NOMO-1 treated with DMSO at 0.1 percent for 48 hours (cell line): ENCODE measurements around the gene NCAM1.
A peak's percentile ranks its signal among the peaks of the same experiment; 100 is the strongest.

Experiments
- DNase-seq: peaks from one replicate; lab custom pipeline; 2025; ENCODE audit not compliant: unreplicated experiment; lab: John Stamatoyannopoulos, UW

NCAM1 gene

GRCh38 chr11:113197446-113197845 lies 236.2 kb downstream of the NCAM1 start:
- no peak for DNase-seq

- no peak for DNase-seq
Observed at GRCh38 chr11:113198972-113199661, 237.9 kb downstream of the NCAM1 start.

GRCh38 chr11:113199866-113200265 lies 238.6 kb downstream of the NCAM1 start:
- no peak for DNase-seq

GRCh38 chr11:113201054-113201818 lies 240.0 kb downstream of the NCAM1 start:
- DNase-seq: no peak

- no peak for DNase-seq
Observed at GRCh38 chr11:113202431-113202830, 241.2 kb downstream of the NCAM1 start.

GRCh38 chr11:113203141-113203753 lies 242.0 kb downstream of the NCAM1 start:
- no peak for DNase-seq

GRCh38 chr11:113204280-113204679 lies 243.1 kb downstream of the NCAM1 start:
- peak; percentile 95 for DNase-seq

- no peak for DNase-seq
Observed at GRCh38 chr11:113213549-113213948, 252.3 kb downstream of the NCAM1 start.

- no peak for DNase-seq
Observed at GRCh38 chr11:113222241-113222640, 261.0 kb downstream of the NCAM1 start.

GRCh38 chr11:113234888-113235287 lies 273.7 kb downstream of the NCAM1 start:
- DNase-seq: no peak

GRCh38 chr11:113237261-113237660 lies 276.0 kb downstream of the NCAM1 start:
- DNase-seq: no peak

GRCh38 chr11:113238721-113239120 lies 277.5 kb downstream of the NCAM1 start:
- DNase-seq: no peak

GRCh38 chr11:113240389-113240788 lies 279.2 kb downstream of the NCAM1 start:
- no peak for DNase-seq

- DNase-seq: no peak
Observed at GRCh38 chr11:113240790-113241635, 279.8 kb downstream of the NCAM1 start.

- DNase-seq: no peak
Observed at GRCh38 chr11:113241636-113242054, 280.4 kb downstream of the NCAM1 start.

- DNase-seq: no peak
Observed at GRCh38 chr11:113242060-113242459, 280.8 kb downstream of the NCAM1 start.

- no peak for DNase-seq
Observed at GRCh38 chr11:113242767-113243397, 281.7 kb downstream of the NCAM1 start.

GRCh38 chr11:113243696-113244095 lies 282.5 kb downstream of the NCAM1 start:
- DNase-seq: no peak

- peak; percentile 54 for DNase-seq
Observed at GRCh38 chr11:113245216-113245615, 284.0 kb downstream of the NCAM1 start.

GRCh38 chr11:113247221-113247620 lies 286.0 kb downstream of the NCAM1 start:
- DNase-seq: no peak

- DNase-seq: no peak
Observed at GRCh38 chr11:113247966-113248365, 286.7 kb downstream of the NCAM1 start.
